ENCODE measurements around the gene FCHO2. TPM values are rescaled to one million over a fixed set of nuclear protein-coding genes. Genes with fewer than 3 reads are reported as not detected.
A peak's percentile ranks its signal among the peaks of the same experiment; 100 is the strongest.
"Not testable (repeated sequence)": the region's sequence is repeated elsewhere in the genome, so short reads cannot be mapped to it uniquely, and the experiment has no call there.

FCHO2 gene
- total RNA-seq, 1 donor from 2014 or later, result 19.6 TPM

DNA sequence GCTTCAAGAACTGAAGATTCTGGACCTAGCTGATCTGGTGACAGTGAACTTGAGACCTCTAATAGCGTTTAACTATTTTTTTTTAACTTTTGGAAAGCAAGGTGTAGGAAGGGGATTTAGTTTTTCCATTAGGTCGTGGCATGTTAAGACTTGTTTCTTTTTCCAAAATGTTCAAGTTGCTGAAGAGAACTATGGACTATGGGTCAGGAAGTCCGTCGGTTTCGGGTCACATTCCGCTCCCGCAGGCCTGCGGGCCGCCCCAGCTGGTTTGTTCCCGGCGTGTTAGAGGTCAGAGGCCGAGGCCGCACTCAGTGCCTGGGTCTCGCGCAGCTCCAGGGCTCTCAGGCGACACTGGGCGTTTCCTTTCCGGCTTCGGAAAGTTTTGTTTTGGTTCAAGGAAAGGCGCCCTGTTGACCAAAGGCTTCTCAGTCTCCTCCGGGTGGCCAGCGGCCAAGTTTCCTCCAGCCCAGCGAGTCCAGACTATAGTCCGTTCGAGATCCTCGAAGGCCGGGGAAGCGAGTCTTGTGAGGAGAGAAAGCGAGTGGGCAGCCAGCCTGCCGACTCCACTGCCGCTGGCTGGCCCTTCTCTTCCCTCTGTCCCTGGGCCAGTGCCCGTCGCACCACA lies 586 bp upstream of the FCHO2 start:
- no peak for DNase-seq (ENCODE audit: extremely low read depth, low read depth, low spot score)

DNA sequence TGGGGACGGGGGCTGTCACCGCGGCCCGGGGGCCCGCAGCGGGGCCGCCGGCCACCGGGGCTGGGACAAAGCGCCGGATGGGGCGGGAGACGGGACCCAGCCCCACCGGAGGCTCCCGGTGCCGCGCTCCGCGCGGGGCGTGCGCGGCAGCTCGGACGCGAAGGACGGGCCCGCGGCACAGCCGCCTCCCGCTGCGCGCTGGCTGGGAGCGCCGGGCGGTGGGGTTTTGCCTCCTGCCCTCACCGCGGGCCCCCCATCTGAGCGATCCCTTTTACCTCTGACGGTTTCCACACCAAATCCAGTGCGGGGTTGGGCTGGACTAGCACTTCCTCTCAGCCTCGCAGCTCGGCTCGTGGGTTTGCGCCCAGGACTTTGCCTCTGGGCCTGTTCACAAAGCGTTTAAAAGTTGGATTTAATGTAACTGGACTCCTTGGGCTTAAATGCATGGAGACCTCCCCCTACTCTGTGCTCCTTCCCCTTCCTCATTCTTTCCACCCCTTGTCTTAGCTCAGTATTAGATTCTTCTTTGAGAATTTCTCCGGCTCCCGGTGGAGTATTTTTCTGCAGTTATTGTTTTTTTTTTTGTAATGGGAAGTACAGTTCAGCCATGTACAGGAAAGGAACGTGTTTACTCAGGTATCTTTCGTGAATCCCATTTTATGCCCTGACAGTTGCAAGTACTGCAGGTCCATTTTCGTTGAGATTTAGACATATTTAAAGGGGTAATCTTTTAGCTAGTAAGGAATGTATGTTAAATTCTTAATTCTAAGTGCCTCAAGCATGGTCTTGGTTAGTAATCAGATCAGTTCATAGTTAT lies 691 bp downstream of the FCHO2 start:
- no peak for DNase-seq (ENCODE audit: extremely low read depth, low read depth, low spot score)

DNA sequence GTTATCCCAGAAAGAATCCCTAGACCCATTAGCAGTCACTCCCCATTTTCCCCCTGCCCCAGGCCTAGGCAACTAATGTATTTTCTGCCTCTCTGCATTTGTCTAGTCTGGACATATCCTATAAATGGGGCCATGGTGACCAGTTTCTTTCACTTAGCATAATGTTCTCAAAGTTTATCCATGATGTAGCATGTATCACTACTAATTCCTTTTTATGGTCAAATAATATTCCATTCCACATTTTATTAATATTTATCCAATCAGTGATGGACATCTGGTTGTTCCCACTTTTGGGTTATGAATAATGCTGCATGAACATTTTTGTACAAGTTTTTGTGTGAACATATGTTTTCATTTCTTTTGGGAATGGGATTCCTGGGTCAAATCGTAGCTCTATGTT lies 1.5 kb downstream of the FCHO2 start:
- no peak for DNase-seq (ENCODE audit: extremely low read depth, low read depth, low spot score)

DNA sequence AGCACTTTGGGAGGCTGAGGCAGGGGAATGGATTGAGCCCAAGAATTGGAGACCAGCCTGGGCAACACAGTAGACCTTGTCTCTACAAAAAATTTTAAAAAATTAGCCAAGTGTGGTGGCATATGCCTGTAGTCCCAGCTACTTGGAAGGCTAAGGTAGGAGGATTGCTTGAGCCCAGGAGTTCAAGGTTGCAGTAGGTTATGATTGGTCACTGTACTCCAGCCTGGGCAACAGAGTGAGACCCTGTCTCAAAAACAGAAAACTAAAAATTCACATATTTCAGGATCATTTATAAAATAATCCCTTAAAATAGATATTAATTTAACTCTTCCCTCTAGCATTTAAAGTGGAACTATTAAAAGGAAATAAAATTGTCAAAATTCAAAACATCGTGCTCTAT lies 3.4 kb downstream of the FCHO2 start:
- no peak for DNase-seq (ENCODE audit: extremely low read depth, low read depth, low spot score)

DNA sequence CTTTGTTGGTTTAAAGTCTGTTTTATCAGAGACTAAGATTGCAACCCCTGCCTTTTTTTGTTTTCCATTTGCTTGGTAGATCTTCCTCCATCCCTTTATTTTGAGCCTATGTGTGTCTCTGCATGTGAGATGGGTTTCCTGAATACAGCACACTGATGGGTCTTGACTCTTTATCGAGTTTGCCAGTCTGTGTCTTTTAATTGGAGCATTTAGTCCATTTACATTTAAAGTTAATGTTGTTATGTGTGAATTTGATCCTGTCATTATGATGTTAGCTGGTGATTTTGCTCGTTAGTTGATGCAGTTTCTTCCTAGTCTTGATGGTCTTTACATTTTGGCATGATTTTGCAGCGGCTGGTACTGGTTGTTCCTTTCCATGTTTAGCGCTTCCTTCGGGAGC lies 18.6 kb downstream of the FCHO2 start:
- DNase-seq (ENCODE audit: extremely low read depth, low read depth, low spot score), result not testable (repeated sequence)

DNA sequence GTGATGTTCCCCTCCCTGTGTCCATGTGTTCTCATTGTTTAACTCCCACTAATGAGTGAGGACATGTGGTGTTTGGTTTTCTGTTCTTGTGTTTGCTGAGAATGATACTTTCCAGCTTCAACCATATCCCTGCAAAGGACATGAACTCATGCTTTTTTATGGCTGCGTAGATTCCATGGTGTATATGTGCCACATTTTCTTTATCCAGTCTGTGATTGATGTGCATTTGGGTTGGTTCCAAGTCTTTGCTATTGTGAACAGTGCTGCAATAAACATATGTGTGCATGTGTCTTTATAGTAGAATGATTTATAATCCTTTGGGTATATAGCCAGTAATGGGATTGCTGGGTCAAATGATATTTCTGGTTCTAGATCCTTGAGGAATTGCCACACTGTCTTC lies 21.0 kb downstream of the FCHO2 start:
- not testable (repeated sequence) for DNase-seq (ENCODE audit: extremely low read depth, low read depth, low spot score)

DNA sequence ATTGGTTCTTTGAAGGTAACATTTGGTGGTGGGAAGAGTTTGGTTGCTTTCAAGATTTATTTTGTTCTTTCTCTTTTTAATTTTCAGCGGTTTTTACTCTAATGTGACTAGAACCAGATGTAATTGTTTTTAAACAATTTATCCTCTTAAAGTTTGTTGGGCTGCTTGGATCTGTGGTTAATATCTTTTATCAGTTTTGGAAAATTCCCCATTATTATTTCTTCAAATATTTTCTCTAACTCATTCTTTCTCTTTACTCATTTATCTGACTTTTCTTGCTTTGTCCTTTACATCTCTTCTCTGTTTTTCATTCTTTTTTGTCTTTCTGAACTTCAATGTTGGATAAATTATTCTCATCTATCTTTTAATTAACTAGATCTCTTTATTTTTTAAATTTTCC lies 29.9 kb downstream of the FCHO2 start:
- no peak for DNase-seq (ENCODE audit: extremely low read depth, low read depth, low spot score)

DNA sequence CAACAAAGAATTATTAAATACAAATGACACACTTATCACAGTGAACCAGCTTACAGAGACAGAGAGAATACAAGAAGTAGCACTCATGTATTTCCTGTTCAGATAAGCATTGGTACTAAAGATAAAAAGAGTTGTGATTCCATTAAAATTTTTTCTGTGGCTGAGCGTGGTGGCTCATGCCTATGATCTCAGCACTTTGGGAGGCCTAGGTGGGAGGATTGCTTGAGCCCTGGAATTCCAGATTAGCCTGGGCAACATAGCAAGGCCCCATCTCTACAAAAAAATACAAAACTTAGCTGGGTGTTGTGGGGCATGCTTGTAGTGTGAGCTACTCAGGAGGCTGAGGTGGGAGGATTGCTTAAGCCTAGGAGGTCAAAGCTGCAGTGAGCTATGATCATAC lies 32.9 kb downstream of the FCHO2 start:
- DNase-seq (ENCODE audit: extremely low read depth, low read depth, low spot score), result peak; percentile 16

DNA sequence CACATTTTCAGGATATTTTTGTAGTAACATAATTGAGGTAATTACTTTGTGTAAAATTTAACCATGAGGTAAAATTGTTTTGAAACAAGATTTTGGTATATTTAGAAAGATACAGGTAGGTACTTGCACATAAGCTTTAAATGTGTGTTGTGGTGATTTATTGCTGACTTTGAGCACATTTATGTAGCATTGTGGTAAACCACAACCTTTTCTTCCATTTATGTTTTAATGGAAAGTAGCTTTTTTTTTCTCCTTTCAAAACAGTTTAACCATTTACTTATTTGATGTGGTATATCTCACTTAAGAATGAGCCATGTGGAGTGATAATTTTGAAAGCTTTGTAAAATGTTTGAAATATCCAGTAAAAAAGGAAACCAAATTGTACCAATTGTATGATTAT lies 35.6 kb downstream of the FCHO2 start:
- no peak for DNase-seq (ENCODE audit: extremely low read depth, low read depth, low spot score)

DNA sequence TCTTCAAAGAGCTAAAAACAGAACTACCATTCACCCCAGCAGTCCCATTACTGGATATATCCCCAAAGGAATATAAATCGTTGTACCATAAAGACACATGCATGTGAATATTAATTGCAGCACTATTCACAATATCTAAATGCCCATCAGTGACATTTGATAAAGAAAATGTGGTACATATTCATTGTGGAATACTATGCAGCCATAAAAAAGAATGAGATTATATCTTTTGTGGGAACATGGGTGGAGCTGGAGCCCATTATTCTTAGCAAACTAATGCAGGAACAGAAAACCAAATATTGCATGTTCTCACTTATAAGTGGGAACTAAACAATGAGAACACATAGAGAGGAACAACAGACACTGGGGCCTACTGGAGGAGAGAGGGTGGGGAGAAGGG lies 38.7 kb downstream of the FCHO2 start:
- no peak for DNase-seq (ENCODE audit: extremely low read depth, low read depth, low spot score)

DNA sequence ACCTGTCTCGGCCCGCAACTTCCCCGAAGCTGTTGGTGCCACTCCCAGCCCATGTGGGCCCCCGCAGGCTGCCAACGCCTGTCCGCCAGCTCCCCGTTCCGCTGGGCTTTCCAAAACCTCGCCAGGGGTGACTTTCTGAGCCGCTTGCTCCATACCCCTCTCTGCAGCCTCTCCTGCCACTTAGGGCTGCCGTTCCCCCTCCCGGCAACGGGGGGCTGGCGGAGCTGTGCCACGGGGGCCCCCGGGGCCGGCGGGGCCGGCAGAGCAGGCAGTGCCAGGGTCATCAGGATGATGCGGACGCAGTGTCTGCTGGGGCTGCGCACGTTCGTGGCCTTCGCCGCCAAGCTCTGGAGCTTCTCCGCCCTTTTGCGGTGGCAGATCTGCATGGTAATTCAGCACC lies 40.8 kb downstream of the FCHO2 start:
- no peak for DNase-seq (ENCODE audit: extremely low read depth, low read depth, low spot score)

DNA sequence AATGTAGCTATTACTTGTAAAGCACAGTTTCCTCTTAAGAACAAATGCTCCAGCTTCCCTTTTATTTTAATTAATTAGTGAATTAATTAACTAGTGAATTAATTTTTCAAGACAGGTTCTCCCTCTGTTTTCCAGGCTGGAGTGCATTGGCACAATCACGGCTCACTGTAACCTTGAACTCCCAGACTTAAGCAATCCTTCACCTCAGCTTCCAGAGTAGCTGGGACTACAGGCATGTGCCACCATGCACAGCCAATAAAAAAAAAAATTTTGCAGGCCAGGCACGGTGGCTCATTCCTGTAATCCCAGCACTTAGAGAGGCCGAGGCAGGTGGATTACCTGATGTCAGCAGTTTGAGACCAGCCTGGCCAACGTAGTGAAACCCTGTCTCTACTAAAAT lies 44.1 kb downstream of the FCHO2 start:
- no peak for DNase-seq (ENCODE audit: extremely low read depth, low read depth, low spot score)

DNA sequence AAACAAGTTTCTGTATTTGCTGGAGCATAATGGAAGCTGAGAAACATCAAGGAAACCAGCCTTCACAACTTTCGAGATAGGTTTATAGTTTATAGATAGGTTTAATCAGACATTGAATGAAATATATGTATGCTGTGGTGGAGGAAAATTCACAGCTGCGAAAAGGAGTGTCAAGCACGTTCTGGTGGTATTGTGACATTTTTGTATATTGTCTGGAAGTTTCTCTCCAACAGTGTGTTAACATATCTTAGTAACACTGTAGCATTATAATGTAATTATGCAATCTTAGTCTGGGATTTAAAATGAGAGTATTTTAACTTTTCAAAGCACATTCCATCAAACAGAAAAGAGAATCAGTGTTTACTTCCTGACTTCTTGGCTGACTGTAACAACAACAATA lies 50.0 kb downstream of the FCHO2 start:
- no peak for DNase-seq (ENCODE audit: extremely low read depth, low read depth, low spot score)

DNA sequence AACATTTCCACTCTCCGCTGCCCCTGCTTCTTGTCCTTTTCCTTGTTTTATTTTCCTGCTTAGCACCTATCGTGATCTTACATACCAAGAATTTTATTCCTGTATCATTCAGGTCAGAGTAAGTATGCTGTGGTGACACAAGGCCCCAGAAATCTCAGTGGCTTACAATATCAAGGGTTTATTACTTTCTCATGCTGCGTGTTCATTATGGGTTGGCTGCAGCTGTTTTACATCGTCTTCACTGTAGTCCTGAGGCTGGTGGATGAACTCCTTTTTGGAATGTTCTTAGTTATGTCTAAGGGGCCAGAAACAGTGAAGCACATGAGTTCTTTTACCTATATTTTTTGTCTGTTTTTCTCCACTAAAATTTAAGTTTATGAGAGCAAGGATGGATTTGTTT lies 51.2 kb downstream of the FCHO2 start:
- no peak for DNase-seq (ENCODE audit: extremely low read depth, low read depth, low spot score)

DNA sequence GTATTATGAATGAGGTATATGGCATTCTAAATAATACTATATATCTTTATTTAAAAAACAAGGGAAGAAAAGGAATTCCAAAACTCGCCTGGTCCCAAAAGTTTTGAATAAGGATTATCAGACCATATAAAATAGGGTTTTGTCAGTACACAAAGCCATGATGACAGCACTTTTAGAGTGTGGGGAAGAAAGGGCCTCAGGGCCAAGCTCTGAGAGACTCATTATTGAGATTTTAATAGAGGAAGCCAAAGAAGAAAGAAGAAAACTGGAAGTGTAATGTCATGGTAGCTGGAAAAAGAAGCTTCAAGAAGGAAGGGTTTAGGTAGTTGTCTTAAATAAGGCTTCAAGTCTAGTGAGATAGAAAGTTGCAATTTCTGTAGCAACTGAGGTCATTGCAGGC lies 53.0 kb downstream of the FCHO2 start:
- DNase-seq (ENCODE audit: extremely low read depth, low read depth, low spot score), result no peak

DNA sequence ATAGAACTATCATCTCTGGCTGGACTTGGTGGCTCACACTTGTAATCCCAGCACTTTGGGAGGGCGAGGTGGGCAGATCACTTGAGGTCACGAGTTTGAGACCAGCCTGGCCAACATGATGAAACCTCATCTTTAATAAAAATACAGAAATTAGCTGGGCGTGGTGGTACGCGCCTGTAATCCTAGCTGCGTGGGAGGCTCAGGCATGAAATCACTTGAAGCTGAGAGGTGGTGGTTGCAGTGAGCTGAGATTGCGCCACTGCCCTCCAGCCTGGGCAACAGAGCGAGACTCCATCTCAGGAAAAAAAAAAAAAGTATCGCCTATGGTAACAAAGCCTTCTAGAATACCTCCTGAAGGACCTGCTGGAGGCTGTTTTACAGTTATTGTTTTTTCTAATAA lies 55.8 kb downstream of the FCHO2 start:
- not testable (repeated sequence) for DNase-seq (ENCODE audit: extremely low read depth, low read depth, low spot score)

DNA sequence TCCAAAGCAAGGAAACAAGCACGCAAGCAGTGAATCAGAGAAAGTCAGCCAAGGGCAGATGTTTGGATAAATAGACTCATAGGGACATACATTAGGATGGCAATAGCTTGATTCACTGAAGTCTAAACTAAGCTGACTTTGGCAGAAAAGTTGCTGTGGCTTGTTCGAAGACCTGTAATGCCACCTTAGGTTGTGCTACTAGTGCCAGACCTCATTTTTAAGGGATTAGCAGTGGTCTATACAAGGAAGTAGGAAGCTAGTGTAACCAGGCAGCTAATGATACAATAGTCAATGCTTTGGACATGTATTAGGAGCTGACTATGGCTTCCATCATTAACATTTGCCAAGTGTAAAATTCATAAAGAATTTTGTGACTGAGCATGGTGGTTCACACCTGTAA lies 63.1 kb downstream of the FCHO2 start:
- no peak for DNase-seq (ENCODE audit: extremely low read depth, low read depth, low spot score)

DNA sequence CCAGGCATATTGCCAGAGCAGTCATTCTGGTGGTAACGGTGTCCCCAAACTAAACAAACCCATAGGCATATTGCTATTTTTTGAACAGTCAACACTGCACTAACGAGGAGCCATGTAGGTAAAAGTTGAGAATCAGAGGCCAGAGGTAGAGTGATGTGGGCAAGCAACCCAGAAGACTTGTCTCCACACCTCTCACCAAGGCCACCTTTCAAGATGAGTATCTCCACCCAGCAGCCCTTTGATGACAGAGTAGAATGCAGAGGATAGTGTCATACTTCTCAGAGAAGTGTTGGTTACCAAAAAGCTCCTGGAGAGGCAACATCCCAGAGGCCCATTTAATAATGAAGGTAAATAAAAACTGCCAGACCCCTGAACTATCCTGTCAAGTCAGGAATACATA lies 63.9 kb downstream of the FCHO2 start:
- no peak for DNase-seq (ENCODE audit: extremely low read depth, low read depth, low spot score)

DNA sequence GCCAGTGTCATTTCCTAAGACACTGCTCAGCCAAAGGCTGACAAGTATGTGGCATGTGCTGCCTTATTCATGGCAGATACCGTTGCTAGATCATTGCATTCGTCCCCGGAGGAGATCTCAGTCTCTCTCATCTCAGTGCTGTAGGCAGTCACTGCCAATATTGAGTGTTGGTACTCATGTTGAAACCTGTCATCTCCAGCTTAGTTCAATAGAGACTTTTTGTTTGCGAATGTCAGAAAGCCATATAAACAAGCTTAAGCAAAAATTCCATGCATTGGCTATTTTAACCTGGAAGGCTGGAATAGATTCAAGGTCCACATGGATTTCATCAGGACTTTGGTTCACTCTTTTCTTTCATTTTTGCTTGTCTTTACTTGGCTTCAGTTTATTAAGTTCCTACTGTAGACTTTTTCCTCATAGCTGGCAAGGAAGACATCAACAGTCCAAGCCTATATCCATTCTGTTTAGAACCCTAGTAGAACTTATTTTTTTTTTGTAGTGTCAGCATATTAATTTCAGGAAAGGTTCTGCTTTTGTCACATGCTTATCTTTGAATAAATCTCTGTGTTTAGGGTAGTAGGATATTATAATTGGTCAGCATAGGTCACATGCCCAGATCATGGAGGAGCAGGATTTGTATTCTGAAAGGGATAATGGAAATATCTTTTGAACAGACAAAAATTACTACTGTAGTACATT lies 66.8 kb downstream of the FCHO2 start:
- DNase-seq (ENCODE audit: extremely low read depth, low read depth, low spot score), result no peak

DNA sequence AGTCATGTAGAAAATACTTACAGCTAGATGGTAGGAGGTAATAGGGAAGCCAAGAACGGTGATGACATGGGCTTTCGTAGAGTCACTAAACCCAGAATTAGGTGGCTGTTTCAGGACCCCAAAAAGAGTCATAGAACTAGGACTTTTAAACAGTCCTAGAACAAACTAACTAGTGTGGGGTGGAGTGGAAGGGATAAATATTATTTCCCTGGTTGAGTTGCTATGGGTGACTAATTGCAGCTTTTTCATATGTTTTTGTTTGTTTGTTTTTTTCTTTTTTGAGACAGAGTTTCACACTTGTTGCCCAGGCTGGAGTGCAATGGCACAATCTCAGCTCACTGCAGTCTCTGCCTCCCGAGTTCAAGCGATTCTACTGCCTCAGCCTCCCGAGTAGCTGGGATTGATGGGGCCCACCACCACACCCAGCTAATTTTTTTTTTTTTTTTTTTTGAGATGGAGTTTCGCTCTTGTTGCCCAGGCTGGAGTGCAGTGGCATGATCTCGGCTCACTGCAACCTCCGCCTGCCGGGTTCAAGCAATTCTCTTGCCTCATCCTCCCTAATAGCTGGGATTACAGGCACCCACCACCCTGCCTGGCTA lies 69.2 kb downstream of the FCHO2 start:
- DNase-seq (ENCODE audit: extremely low read depth, low read depth, low spot score), result peak; percentile 4

DNA sequence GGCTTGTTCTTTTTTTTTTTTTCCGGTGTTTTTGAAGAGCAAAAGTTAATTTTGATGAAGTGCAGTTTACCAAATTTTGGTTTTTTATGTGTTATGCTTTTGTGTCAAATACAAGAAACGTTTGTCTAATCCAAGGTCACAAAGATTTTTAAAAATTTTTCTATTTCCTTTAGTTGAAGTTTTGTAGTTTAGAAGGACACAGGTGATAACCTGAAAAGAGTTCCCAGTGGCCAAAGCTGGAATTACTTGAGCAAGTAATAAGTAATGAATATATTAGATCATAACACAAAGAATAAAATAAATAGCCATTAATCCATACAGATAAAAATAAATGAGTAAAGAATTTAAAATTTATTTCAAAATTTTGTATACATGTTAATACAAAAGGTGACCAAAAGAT lies 71.5 kb downstream of the FCHO2 start:
- DNase-seq (ENCODE audit: extremely low read depth, low read depth, low spot score), result no peak

DNA sequence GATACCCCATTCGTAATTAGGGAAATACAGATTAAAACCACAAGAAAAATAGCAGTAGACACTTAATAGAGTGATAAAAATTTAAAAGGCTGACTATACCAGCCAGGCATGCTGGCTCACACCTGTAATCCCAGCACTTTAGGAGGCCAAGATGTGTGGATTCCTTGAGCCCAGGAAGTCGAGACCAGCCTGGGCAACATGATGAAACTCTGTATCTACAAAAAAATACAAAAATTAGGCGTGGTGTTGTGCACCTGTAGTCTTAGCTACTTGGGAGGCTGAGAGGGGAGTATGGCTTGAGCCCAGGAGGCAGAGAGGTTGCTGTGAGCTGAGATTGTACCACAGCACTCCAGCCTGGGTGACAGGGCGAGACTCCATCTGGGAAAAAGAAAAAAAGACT lies 72.0 kb downstream of the FCHO2 start:
- no peak for DNase-seq (ENCODE audit: extremely low read depth, low read depth, low spot score)
